DMS79 (cell line): ENCODE measurements around the gene BST1.

Source experiments
- DNase-seq: peaks from one replicate; lab custom pipeline; 2025; lab: John Stamatoyannopoulos, UW

Gene BST1

DNA sequence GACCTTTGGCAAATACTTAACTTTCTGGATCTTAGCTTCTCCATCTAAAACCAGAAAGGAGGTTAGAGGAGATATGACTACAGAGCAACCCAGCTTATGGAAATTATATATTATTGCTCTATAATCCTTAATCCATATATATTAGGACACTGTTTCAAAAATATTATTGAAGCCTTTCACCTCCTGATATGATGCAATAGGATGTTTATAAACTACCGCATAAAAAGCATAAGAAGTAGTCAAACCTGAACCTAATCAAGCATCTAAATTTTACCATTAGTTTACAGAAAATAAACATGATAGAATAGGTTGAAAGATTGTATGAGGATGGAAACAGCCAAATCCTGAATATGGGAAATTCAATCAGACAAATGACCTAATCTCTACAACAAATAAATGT, 26.8 kb upstream of the BST1 start:
- DNase-seq: no peak

DNA sequence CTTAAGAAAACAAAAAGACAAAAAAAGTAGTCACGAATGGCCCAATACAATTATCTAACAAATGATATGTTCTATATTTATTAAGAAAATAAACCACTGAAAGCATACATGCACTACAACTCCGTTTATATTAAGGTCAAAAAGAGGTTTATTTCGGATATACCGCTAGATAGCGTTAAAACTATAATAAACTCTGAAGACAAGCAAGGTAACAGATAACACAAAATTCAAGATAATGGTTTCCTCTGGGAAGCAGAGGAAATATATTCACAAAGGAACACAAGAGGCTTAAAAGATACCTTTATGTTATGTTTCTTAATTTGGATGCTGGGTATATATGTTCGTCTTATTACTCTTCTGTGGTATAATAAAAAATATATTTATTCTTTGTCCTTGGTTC, 26.0 kb upstream of the BST1 start:
- DNase-seq: no peak

DNA sequence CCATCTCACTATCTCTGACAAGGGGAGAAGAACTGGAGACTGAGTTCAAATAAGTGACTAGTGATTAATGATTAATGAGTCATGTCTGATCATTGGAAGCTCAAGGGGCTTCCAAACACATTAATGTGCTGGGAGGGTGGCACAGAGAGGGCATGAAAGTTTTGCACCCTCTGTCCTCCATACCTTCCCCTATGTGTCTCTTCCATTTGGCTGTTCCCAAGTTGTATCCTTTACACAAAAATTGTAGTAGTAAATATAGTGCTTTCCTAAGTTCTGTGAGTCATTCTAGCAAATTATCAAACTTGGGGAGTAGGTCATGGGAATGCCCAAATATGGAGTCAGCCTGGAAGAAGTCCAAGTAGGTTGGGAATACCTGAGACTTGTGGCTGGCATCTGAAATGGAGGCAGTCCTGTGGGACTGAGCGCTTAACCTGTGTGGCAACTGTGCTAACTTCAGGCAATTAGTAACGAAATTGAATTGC, 25.3 kb upstream of the BST1 start:
- DNase-seq: no peak

DNA sequence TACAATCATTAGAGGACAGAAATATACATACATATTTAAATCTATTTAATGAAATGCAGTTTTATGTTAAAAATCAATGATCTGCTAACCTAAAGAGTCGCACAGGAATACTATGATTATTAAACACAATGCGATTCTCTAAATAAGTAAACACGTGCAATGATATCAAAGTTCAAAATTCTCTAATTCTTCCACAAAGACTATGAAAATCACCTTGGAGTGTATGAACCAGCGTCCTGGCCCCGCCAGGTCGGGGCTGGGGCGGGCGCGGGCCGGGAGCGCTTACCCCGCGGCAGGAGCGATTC, 21.8 kb upstream of the BST1 start:
- no peak for DNase-seq

DNA sequence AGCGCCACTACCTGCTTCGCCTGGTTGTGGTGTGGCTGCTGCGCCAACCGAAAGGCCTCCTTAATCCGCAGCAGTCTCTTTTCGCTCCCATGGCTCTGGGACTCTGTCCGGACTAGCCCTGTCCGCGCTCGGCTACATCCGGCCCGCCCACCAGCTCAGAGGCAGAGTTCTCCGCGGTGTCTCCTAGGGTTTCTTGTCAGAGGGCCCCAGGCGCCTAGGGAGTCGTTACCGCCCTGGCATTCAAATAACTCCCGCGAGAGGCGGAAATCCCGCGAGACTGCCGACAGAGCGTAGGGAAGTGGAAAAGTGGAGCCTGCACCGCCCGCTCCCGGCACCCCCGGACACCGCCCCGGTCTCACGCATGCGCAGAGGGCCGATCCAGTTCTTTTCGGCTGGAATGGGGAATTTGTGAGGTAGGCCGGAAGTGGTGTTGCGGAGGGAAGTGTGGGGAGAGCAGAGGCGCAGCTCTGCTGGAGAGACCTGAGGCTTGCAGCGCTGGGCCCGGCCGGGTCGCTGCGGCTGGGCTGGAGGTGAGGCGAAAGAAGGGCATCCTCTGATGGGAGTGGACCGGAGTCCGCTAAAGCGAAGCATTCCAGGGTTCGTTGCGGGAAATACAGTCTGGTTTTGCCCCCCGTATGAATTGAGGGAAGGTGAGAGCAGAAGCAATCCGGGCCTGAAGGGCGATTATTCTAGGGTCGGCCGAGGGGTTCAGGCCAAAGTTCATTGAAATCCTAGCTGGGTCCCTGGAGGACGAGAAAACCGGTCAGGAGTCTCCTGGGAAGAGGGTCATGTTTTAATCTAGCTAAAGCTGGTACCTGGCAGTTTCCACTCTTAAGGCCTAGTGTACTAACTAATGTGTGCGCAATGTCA, 21.3 kb upstream of the BST1 start, which contains the start of gene FAM200B:
Gene FAM200B, plus strand, starts transcription at position 456 of the 870 bp plus-strand sequence. CDS start 5,151 bp downstream, outside the sequence.
- DNase-seq: peak; percentile 86

DNA sequence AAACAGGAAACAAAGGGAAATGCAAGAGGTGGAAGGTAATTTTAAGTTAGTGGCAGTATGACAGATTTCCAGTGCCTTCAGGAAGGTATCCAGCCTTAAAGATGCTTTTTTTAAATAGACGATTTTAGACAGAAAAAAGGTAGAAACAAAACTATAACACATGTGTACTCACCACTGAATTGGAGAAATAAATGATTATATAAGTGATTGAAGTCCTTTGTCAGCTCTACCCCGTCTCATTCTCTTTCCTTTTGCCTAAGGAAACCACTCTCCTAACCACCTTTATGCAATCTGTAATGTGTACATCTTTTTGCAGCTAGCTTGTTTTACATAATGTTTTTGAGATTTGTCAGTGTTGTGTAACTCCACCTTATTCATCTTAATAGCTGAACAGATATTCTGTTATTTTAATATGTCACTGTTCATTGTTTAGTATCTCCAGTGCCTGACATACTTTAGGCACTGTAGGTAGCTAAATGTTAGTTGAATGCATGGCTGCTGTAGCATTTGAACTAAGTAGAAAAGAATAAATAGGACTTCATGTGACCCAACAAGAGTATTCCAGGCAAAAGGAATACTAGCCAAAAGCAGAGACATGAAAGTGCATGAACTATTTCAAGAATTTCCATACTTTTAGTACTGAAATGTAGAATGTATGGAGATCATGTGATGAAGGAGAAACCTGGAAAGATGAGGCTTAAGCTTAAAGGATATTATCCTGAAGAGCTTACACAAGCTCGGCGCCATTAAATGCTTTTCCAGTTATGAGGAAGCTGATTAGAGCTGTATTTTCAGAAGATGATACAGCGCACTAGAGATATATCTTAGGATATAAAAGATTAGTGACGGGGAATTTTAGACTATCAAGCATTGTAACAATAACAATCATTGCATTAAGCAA, 20.4 kb upstream of the BST1 start:
- no peak for DNase-seq

DNA sequence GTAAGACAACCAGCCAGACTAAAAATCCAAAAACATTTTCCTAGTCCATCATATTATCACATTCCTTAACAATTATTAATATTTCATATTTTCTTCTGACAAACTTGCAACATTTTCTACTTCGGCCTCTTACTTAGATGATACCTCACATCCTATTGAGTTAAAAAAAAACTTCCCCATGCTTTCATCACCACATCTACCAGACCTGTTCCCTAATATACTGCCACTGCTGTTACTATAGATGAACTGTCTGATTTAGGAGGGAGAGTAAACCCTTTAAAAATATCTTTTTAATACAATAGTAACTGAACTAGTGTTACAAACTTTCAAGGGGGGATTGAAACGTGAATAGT, 19.7 kb upstream of the BST1 start:
- DNase-seq: no peak

DNA sequence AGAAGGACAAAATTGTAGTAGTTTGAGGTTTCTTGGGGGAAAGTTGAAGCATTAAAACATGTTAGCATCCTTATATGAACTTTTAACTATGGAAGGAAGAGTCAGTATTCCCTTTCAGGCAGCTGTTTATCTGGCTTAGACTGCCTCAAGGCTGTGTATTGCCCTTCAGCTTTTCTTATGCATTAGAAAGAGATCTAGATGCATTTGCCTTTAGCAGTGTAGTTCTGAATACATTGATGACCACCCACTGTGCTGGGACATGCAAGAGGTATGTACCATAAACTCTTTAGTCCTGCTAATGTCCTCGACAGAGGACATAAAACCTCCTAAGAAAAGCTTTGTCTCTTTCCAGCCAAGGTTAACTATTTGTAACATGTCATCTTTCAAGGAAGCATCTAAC, 18.4 kb upstream of the BST1 start:
- no peak for DNase-seq

DNA sequence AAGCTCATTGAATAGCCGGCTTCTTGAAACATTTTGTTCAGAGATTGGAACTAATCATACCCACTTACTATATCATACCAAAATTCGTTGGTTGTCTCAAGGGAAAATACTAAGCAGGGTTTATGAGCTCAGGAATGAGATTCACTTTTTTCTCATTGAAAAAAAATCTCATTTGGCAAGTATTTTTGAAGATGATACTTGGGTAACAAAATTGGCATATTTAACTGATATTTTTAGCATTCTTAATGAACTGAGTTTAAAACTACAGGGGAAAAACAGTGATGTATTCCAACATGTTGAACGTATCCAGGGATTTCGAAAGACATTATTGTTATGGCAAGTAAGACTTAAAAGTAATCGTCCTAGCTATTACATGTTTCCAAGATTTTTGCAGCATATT, 14.8 kb upstream of the BST1 start:
- no peak for DNase-seq

DNA sequence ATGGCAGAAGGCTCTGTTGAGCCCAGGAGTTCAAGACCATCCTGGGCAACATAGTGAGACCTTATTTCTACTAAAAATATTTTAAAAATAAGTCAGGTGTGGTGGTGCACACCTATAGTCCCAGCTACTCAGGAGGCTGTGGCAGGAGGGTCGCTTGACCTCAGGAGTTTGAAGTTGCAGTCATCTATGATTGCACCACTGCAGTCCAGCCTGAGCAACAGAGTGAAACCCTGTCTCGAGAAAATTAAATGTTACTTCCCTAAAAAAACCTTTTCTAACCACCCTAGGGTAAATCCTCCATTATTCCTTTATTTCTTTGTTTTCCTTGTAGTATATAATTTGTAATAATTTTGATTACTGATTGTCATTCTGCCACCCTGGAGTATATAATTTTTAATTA, 13.3 kb upstream of the BST1 start:
- DNase-seq: no peak

DNA sequence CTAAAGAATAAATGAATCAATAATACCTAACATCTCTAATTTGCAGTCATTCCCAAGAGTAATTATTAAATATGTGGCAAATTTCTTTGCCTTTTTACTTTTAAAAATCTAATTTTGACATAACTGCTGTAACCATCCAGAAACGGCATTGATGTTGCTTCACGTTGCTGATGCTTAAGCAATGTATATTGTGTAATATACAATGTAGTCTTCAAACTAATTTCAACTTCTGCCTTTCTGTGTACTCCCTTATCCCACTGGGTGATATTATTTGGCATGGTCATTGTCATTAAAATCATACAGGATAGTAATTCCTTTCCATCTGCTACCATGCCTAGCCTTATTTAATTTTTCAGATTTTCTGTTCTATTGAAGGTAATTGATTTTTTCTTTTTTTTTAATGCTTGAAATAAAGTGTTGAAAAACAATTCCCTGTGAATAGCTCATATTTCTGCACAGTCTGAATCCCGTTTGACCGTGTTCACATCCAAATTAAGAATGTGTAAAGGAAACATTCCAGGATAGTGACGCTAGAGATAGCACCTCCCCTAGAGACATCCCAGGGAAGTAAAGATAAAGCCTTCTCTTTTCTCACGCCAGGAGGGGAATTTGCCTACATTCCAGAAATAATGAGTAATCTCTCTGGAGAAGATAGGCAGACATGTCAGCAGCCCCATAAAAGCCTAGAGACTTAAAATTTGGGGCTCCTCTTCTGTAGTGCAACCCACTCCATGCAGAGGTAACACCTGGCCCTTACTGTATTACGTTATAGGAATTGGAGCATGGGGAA, 12.7 kb upstream of the BST1 start:
- DNase-seq: no peak

DNA sequence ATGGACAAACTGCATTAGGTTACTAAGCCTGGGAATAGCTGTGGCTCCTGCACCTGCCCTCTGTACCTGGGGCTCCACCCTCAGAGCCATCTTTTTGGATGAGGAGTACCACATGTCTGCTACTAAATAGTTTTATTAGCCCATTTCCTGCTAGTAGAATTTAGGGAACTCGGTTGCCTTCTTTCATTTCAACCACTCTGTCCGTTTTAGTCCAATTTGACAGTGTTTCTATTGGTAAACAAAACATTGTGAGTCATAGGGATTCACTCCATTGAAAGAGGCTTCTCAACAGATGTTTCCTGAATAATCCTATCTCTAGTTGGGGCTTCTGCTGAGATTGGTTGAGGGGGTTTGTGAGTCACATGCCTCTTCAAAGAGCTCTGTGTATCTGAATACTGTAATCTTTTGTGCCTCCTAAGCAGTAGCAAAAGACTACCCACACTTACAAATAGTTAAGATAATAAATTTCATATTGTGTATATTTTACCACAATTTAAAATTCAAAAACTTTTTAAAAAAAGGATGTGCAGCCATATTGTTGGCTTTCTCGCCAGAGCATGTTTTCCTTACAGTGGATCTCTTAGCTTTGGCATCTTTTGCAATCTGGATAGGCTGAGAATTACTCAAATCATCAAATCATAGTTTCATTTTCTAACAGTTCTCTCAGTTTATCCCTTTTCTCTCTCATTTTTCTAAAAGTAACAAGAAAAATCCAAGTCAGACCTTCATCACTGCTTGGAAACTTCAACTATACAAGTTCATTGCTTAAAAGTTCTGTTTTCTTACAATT, 11.3 kb upstream of the BST1 start:
- DNase-seq: no peak

DNA sequence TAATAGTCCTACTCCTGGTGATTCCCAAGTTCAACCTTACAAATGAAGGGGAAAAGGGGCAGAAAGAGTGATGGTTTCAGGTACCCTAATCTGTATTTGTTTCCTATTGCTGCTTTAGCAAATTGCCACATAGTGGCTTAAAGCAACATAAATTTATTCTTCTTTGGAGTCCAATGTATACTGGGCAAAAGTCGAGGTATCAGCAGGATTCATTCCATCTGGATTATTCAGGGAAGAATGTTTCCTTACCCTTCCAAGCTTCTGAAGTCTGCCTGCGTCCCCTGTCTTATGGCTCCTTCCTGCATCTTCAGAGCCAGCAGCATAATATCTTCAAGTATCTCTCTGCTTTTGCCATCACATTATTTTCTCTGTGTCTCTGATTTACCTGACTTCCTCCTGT, 10.3 kb upstream of the BST1 start:
- DNase-seq: no peak

DNA sequence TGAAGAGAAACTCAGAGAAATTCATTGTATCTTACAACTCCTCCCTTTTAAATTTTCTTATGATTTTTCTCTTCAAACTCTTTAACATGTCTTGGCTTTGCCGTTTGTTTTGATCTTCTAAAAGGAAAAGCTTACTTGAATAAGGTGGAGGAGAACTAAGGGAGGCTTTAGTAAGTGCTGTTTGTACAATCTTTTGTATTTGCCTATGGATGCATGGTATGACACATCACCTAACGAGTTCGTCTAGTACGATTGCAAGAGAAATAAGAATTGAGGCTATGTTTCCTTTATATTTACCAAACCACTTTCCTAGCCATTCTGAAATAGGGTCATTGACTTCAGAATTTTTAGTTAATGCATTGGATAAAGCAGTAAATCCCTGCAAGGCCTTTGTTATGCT, 8.4 kb upstream of the BST1 start:
- peak; percentile 10 for DNase-seq

DNA sequence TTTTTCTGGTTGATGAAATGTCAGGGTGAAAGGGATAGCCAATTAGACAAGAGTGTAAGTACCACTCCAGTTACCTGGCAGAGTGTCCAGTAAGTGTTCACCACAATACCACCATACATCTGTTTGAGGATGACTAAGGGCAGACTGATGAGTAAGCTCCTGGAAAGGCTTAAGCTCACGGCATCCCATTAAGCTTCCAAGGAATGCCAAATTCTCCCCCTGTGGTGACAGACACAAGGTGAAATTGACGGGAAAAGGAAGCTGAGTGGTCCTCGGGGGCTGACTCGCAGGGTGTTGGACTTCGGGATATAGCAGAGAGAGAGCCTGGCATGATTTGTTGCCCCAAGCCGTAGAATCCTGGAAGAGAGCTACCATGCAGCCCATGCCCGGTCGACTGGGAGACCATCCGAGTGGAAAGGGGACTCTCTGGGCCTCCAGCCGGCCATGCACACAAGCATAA, 7.6 kb upstream of the BST1 start:
- peak; percentile 78 for DNase-seq

DNA sequence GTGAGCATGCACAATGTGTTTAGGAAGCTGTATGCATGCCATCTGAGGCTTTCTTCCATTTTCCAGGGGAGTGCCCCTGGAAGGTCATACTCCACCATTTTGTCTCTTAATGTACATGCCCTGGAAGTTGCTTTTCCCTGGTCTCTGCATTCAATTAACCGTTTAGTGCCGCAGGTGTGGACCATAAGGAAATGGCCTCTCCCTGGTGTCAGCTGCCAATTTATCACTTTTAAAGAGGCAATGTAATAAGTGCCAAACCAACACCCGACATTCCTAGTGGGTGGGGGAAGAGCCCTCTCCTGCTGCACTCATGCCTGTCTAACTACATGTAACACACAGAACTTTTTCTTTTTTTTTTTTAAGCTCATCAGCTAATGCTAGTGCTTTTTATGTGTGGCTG, 7.1 kb upstream of the BST1 start:
- DNase-seq: no peak

DNA sequence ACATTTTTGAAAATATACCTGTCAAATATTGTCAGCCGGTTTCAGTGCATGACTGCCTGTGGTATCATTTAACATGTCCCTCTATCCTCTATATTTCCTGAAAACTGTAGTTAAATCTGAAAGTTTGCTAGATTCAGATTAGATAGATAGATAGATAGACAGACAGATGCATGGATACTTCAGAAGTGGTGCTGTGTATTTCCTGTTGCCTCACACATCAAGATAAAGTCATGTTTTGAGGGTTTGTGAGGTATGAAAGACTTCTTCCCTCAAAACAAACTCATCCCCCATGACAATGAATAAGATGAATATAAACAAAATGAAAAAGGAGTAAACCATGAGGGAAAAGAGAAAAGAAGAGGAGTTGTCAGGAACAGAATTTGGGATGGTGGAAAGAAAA, 6.0 kb upstream of the BST1 start:
- DNase-seq: no peak

DNA sequence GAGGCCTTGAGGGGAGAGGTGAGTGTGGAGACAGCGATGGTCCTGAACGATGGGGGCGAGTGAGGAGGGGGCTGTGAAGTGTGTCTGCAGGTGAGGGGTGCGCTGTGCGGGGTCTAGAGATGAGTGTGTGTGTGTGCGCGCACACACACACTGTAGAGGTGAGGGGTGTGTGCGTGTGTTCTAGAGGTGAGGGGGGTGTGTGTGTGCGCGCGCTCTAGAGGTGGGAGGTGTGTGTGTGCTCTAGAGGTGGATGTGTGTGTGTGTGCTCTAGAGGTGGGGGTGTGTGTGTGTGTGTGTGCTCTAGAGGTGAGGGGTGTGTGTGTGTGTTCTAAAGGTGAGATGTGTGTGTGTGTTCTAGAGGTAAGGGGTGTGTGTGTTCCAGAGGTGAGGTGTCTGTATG, 574 bp downstream of the BST1 start:
- DNase-seq: no peak

DNA sequence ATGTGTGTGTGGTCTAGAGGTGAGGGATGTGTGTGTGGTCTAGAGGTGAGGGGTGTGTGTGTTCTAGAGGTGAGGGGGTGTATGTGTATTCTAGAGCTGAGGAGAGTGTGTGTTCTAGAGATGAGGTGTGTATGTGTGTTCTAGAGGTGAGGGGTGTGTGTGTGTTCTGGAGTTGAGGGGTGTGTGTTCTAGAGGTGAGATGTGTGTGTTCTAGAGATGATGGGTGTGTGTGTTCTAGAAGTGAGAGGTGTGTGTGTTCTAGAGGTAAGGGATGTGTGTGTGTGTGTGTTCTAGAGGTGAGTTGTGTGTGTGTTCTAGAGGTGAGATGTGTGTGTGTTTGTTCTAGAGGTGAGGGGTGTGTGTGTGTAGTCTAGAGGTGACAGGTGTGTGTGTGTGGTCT, 1.3 kb downstream of the BST1 start:
- no peak for DNase-seq

DNA sequence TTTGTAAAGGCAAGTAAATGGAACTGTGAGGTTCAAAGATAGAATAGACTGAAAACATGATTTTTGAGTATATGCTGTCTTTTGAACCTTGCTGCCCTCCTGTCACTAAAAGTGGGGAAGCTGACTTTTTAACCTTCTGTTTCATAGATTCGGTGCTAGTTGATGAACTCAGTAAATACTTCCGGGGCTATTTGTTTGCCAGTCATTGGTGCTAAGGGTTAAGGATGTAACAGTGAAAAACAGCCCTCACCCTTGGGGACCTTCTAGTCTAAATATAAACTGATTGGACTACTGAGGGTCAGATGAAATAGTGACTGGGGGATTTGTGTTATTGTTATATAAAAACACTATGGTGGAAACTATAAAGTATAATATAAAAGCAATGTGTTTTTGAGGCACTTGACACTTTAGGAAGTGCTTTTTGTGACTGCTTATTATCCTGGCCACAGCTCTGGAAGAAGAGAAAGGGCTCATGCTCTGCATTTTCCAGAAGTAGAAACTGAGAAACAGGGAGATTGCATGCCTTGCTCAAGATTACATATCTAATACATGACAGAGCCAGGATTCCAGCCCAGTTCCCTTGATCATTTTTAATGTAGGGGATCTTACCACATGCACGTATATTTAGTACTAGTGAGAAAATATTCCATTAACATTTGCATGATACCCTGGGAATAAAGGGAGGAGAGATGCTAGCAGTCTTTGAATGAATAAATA, 3.9 kb downstream of the BST1 start:
- DNase-seq: no peak

DNA sequence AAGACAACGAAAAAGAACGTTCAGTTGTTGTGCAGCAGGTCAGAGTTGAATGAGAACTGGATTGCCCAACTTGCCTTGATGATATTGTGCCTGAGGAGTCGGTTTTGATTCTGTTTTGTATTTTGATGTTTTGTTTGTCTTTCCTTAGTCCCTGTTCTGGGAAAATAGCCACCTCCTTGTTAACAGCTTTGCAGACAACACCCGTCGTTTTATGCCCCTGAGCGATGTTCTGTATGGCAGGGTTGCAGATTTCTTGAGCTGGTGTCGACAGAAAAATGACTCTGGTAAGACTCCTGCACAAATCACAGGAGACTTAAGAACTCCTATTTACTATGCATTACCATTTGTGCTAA, 4.5 kb downstream of the BST1 start:
- no peak for DNase-seq
